HCT116 (cell line): ENCODE measurements around the gene GNG2. TPM values are rescaled to one million over a fixed set of nuclear protein-coding genes. Genes with fewer than 3 reads are reported as not detected.

Source experiments
- ATAC-seq: fragments of 200-7000 bp; cut with Tn5 transposase; 2 replicates; pipeline ENCODE4 v1.9.1; 2020; ENCODE audit warnings: mild to moderate bottlenecking, moderate library complexity
- BruUV-seq: library from RNA; stranded (reverse); fragments of 400-500 nt; replicated peaks from 2 replicates; lab custom pipeline; 2021; lab: Mats Ljungman, UMichigan
- CTCF ChIA-PET: fragments of 300-600 bp; sonication (Branson Sonifier 250); formaldehyde crosslinking; loops from one replicate; lab custom pipeline; 2021; ENCODE audit warnings: antibody characterized with exemption; lab: Charles Lee
- POLR2A ChIA-PET: fragments of 300-600, 350-600 bp; sonication (Branson Sonifier 250); formaldehyde crosslinking; loops from one replicate; lab custom pipeline; 2021; ENCODE audit warnings: antibody characterized with exemption; lab: Charles Lee
- RAD21 ChIA-PET, 2 experiments: fragments of 300-600 bp; sonication (Branson Sonifier 250); formaldehyde crosslinking; loops; one replicate each; lab custom pipeline; 2023; ENCODE audit warnings: low total read pairs in 2 of 2; ENCODE audit not compliant: uncharacterized antibody in 2 of 2, unreplicated experiment in 2 of 2, low non-redundant PET in 1 of 2; lab: Charles Lee
- DNase-seq: peaks from one replicate; pipeline ENCODE4 v3.0.0-alpha.2; 2010; ENCODE audit warnings: low read depth, low spot score
- H2AFZ ChIP-seq: fragments of 200-600 bp; shearing (Covaris generic), sonication (generic); 2 replicates; pipeline ENCODE4 v1.6.1; 2017; ENCODE audit warnings: low read depth, mixed run types, mixed read lengths, antibody characterized with exemption, low read length; ENCODE audit not compliant: poor library complexity, severe bottlenecking
- H3K27ac ChIP-seq: 2 replicates; pipeline ENCODE4 v1.5.1; 2012; ENCODE audit warnings: low read depth, low read length
- H3K27me3 ChIP-seq: fragments of 200-600 bp; sonication (generic); 2 replicates; pipeline ENCODE4 v1.6.1; 2016; ENCODE audit warnings: mixed run types, low read length, mixed read lengths; ENCODE audit not compliant: insufficient read depth
- H3K36me3 ChIP-seq, 2 experiments: fragments of 200-500 bp in 1 of 2; fragments of 200-600 bp in 1 of 2; sonication (Bioruptor generic) in 1 of 2; sonication (generic) in 1 of 2; 2 replicates each; pipeline versions ENCODE4 v1.5.1 to v1.6.1; 2014 to 2016; ENCODE audit warnings: low read length in 2 of 2, inconsistent platforms in 1 of 2, mixed read lengths in 1 of 2, mixed run types in 1 of 2; ENCODE audit not compliant: insufficient read depth in 2 of 2, control insufficient read depth in 1 of 2
- H3K4me1 ChIP-seq, 2 experiments: fragments of 200-600 bp in 1 of 2; sonication (generic) in 1 of 2; 2 replicates each; pipeline versions ENCODE4 v1.5.1 to v1.6.1; 2012 to 2017; ENCODE audit warnings: low read length in 2 of 2, inconsistent platforms in 1 of 2, mild to moderate bottlenecking in 1 of 2, mixed read lengths in 1 of 2, mixed run types in 1 of 2, moderate library complexity in 1 of 2; ENCODE audit not compliant: insufficient read depth in 2 of 2, control insufficient read depth in 1 of 2
- H3K4me2 ChIP-seq: fragments of 200-600 bp; sonication (generic); 2 replicates; pipeline ENCODE4 v1.6.1; 2017; ENCODE audit warnings: mixed run types, low read length, mixed read lengths
- H3K4me3 ChIP-seq, 2 experiments: fragments of 200-600 bp in 1 of 2; sonication (generic) in 1 of 2; replicated peaks in 1 of 2; 2 replicates each; pipeline ENCODE4 v1.5.1; 2011 to 2016; ENCODE audit warnings: low read length in 2 of 2, control low read depth in 1 of 2, low read depth in 1 of 2, mild to moderate bottlenecking in 1 of 2, mixed read lengths in 1 of 2, mixed run types in 1 of 2
- H3K79me2 ChIP-seq: fragments of 200-600 bp; sonication (generic); 2 replicates; pipeline ENCODE4 v1.6.1; 2017; ENCODE audit warnings: mild to moderate bottlenecking, mixed run types, low read length, moderate library complexity, mixed read lengths; ENCODE audit not compliant: insufficient read depth
- H3K9ac ChIP-seq: fragments of 200-600 bp; sonication (generic); 2 replicates; pipeline ENCODE4 v1.6.1; 2016; ENCODE audit warnings: low read length, mixed read lengths
- H3K9me2 ChIP-seq: fragments of 200-600 bp; sonication (generic), shearing (Covaris generic); 2 replicates; pipeline ENCODE4 v1.6.1; 2017; ENCODE audit warnings: mixed run types, mild to moderate bottlenecking, moderate library complexity; ENCODE audit not compliant: insufficient read depth
- H3K9me3 ChIP-seq, 2 experiments: fragments of 200-500 bp in 1 of 2; fragments of 200-600 bp in 1 of 2; sonication (Bioruptor generic) in 1 of 2; sonication (generic) in 1 of 2; 2 replicates each; pipeline ENCODE4 v1.6.1; 2014 to 2017; ENCODE audit warnings: low read length in 2 of 2, mixed read lengths in 2 of 2, inconsistent platforms in 1 of 2, low read depth in 1 of 2, mild to moderate bottlenecking in 1 of 2, mixed run types in 1 of 2, moderate library complexity in 1 of 2; ENCODE audit not compliant: control insufficient read depth in 1 of 2, insufficient read depth in 1 of 2
- H4K20me1 ChIP-seq: fragments of 200-600 bp; sonication (generic), shearing (Covaris generic); 2 replicates; pipeline ENCODE4 v1.6.1; 2017; ENCODE audit warnings: mixed run types, mild to moderate bottlenecking, moderate library complexity; ENCODE audit not compliant: insufficient read depth
- CEBPB ChIP-seq: IDR thresholded peaks from 2 replicates; pipeline ENCODE4 v1.6.1; 2012; ENCODE audit warnings: low read depth
- EGR1 ChIP-seq: IDR thresholded peaks from 2 replicates; pipeline ENCODE4 v1.6.1; 2012; ENCODE audit warnings: low read depth
- ELF1 ChIP-seq: IDR thresholded peaks from 2 replicates; pipeline ENCODE4 v1.6.1; 2012; ENCODE audit warnings: low read depth, borderline replicate concordance
- EZH2 ChIP-seq: fragments of 200-600 bp; sonication (generic); IDR thresholded peaks from 2 replicates; pipeline ENCODE4 v1.6.1; 2017; ENCODE audit warnings: antibody characterized with exemption, mixed run types
- EZH2phosphoT487 ChIP-seq: fragments of 200-600 bp; IDR thresholded peaks from 2 replicates; pipeline ENCODE4 v1.6.1; 2018; ENCODE audit warnings: antibody characterized with exemption, borderline replicate concordance
- FOSL1 ChIP-seq: IDR thresholded peaks from 2 replicates; pipeline ENCODE4 v1.6.1; 2012; ENCODE audit warnings: low read depth
- JUND ChIP-seq: IDR thresholded peaks from 2 replicates; pipeline ENCODE4 v1.6.1; 2012
- POLR2A ChIP-seq: IDR thresholded peaks from 2 replicates; pipeline ENCODE4 v1.7.0; 2011; ENCODE audit warnings: borderline replicate concordance; ENCODE audit not compliant: insufficient read depth, insufficient read length; ENCODE audit errors: extremely low read depth
- RAD21 ChIP-seq: IDR thresholded peaks from 2 replicates; pipeline ENCODE4 v1.6.1; 2012; ENCODE audit warnings: low read depth, mild to moderate bottlenecking
- REST ChIP-seq: IDR thresholded peaks from 2 replicates; pipeline ENCODE4 v1.6.1; 2012; ENCODE audit warnings: low read depth
- SIN3A ChIP-seq: IDR thresholded peaks from 2 replicates; pipeline ENCODE4 v1.6.1; 2012; ENCODE audit warnings: low read depth
- SRF ChIP-seq: IDR thresholded peaks from 2 replicates; pipeline ENCODE4 v1.6.1; 2012; ENCODE audit warnings: low read depth
- YY1 ChIP-seq: IDR thresholded peaks from 2 replicates; pipeline ENCODE4 v1.6.1; 2011; ENCODE audit warnings: low read length, low read depth, moderate library complexity, mild to moderate bottlenecking; ENCODE audit not compliant: insufficient replicate concordance; ENCODE audit errors: extremely low read depth
- ZBTB33 ChIP-seq: IDR thresholded peaks from 2 replicates; pipeline ENCODE4 v1.6.1; 2011; ENCODE audit warnings: mild to moderate bottlenecking, low read length, moderate library complexity; ENCODE audit not compliant: insufficient replicate concordance; ENCODE audit errors: extremely low read depth
- ZFX ChIP-seq: fragments of 450-650 bp; IDR thresholded peaks from 2 replicates; pipeline ENCODE4 v1.6.1; 2017
- ZNF274 ChIP-seq: fragments of 200-500 bp; sonication (Bioruptor generic); IDR thresholded peaks from 2 replicates; pipeline ENCODE4 v1.6.1; 2014; ENCODE audit warnings: mild to moderate bottlenecking, low read depth, low read length, inconsistent platforms
- intact Hi-C: fragments of 100-400 bp; cut with micrococcal nuclease; formaldehyde crosslinking; loops from 2 replicates; pipeline ENCODE4 v1.10.0; 2022
- total RNA-seq: library from RNA; stranded (reverse); gene quantifications from one replicate; pipeline ENCODE4 v1.2.1, GENCODE V29; 2021; ENCODE audit not compliant: unreplicated experiment

The GNG2 gene
- total RNA-seq, 1 experiment from 2014 or later = 0.74 TPM

- TF ChIP-seq REST = no peak
- TF ChIP-seq SIN3A = no peak
- TF ChIP-seq SRF = no peak
- no peak for TF ChIP-seq ZNF274
- TF ChIP-seq, all 23 proteins: peak for 2
These were observed 135.8 kb downstream of the GNG2 start (continued) for GRCh38 chr14:51996148-51996746.

- H3K9me3 ChIP-seq = no peaks in the 10 kb centered on the region
- no peaks in the 10 kb centered on the region for H3K4me1 ChIP-seq
- H3K36me3 ChIP-seq = peaks cover 43 to 68% of the 10 kb centered on the region in 2 experiments
- H3K9me2 ChIP-seq = no peaks in the 10 kb centered on the region
- BruUV-seq = no TSS peak
- no peak overlapping the region for H3K4me2 ChIP-seq
- no peak overlapping the region for H3K9ac ChIP-seq
- H3K27ac ChIP-seq = no peak overlapping the region
- ATAC-seq = no peak
- H4K20me1 ChIP-seq = 0 out of 2 replicates have a peak, but pooled peaks cover 9% of the 10 kb centered on the region
- ChIA-PET RAD21 (no interaction called here), CTCF (no interaction called here), POLR2A (no interaction called here)
- H3K27me3 ChIP-seq = no peaks in the 10 kb centered on the region
- peaks cover 64% of the 10 kb centered on the region for H3K79me2 ChIP-seq
- intact Hi-C loops = loop anchor here (5.0 kb wide), 2 partner anchors 274 to 941 kb away; no protein-coding TSS in a partner anchor
- no peak overlapping the region for H3K4me3 ChIP-seq
- no peak for DNase-seq
- no peak overlapping the region for H2AFZ ChIP-seq
- no peak for TF ChIP-seq REST
- no peak for TF ChIP-seq ZNF274
- TF ChIP-seq RAD21 = no peak
- TF ChIP-seq YY1 = no peak
- no peak for TF ChIP-seq SIN3A
- TF ChIP-seq CEBPB = no peak
- TF ChIP-seq ZBTB33 = no peak
- TF ChIP-seq FOSL1 = no peak
- TF ChIP-seq EGR1 = no peak
- no peak for TF ChIP-seq POLR2A
- TF ChIP-seq SRF = no peak
- TF ChIP-seq ZFX = no peak
- TF ChIP-seq EZH2phosphoT487 = no peak
- no peak for TF ChIP-seq JUND
- no peak for TF ChIP-seq ELF1
- no peak for TF ChIP-seq EZH2
These were observed 137.9 kb downstream of the GNG2 start for GRCh38 chr14:51998348-51998747.
